Psoas muscle (tissue), 8 donors: Measurements from ENCODE around the gene YPEL3. TPM values are rescaled to one million over a fixed set of nuclear protein-coding genes. Genes with fewer than 3 reads are reported as not detected.
A peak's percentile ranks its signal among the peaks of the same experiment; 100 is the strongest.

ENCODE experiments used
- ATAC-seq, 4 donors: fragments of 200-7000 bp; cut with Tn5 transposase; one replicate each; pipeline ENCODE4 v1.9.1; 2020; ENCODE audit warnings: moderate library complexity in 3 of 4, mild to moderate bottlenecking in 2 of 4
- DNase-seq, 2 donors: peaks; one replicate each; pipeline ENCODE4 v3.0.0-alpha.2; 2020
- H3K27ac ChIP-seq: fragments of 200-600 bp; one replicate; pipeline ENCODE4 v1.8.0; 2022
- H3K27me3 ChIP-seq, 3 donors: fragments of 200-600 bp in 1 of 3; one replicate each; pipeline versions ENCODE4 v1.6.1 to v1.8.0; 2013 to 2022; ENCODE audit warnings: low read length in 2 of 3, mild to moderate bottlenecking in 2 of 3, moderate library complexity in 1 of 3; ENCODE audit not compliant: insufficient read depth in 3 of 3
- H3K36me3 ChIP-seq, 2 donors: fragments of 200-600 bp in 1 of 2; one replicate each; pipeline versions ENCODE4 v1.6.1 to v1.8.0; 2013 to 2022; ENCODE audit warnings: low read depth in 1 of 2, mild to moderate bottlenecking in 1 of 2, moderate library complexity in 1 of 2; ENCODE audit not compliant: insufficient read depth in 1 of 2
- H3K4me1 ChIP-seq: fragments of 200-600 bp; one replicate; pipeline ENCODE4 v1.8.0; 2022
- H3K4me3 ChIP-seq: fragments of 200-600 bp; one replicate; pipeline ENCODE4 v1.8.0; 2022; ENCODE audit warnings: mild to moderate bottlenecking
- H3K9me3 ChIP-seq: fragments of 200-600 bp; one replicate; pipeline ENCODE4 v1.8.0; 2022
- WGBS, 3 donors: extraction: QIAGEN DNeasy Blood & Tissue Kit; methylation state at CpG; one replicate each; pipeline versions ENCODE4 v1.1.6 to v1.1.7; 2013; 5-methylcytosine and 5-hydroxymethylcytosine counted together
- intact Hi-C, 2 donors: fragments of 100-400 bp; cut with DNase I; formaldehyde crosslinking; loops; one replicate each; pipeline versions ENCODE4 v1.11.0 to v1.14.2; 2022
- polyA plus RNA-seq, 3 donors: library from polyadenylated mRNA; stranded (reverse); fragments of 200-250 nt; gene quantifications; one replicate each; pipeline ENCODE4 v1.2.3, GENCODE V29; 2013
- total RNA-seq, 4 donors: library from RNA; stranded (reverse); fragmentation: NEBNext Ultra II Directional in 2 of 4; extraction: Animal tissue kit (Norgen Biotek cat#: 25700) in 2 of 4; gene quantifications; one replicate each; pipeline versions ENCODE4 v1.2.1 to v1.2.4, GENCODE V29; 2021 to 2023
- TF ChIP-seq, protein P1 (sequence below): fragments of 200-600 bp; IDR thresholded peaks from one replicate; pipeline ENCODE4 v1.8.0; 2022; ENCODE audit warnings: antibody characterized with exemption
- donor health status: healthy with polysubstance abuse.
- donor health status: DM: no; HTN: no; CAD: no; lungs with moderate emphysema.
- donor health status: Bipolar disorder and iron deficiency.
- donor health status: healthy.
- donor health status: DM: yes; HTN: yes; CAD: no.
- donor health status: DM: no; HTN: no; CAD: no.
- donor health status: DM: no; HTN: no; CAD: no.
- donor health status: DM: yes; HTN: yes; CAD: no.

The YPEL3 gene
- total and polyA plus RNA-seq, 7 donors = 24.8 to 156 (median 72.8) TPM

DNA sequence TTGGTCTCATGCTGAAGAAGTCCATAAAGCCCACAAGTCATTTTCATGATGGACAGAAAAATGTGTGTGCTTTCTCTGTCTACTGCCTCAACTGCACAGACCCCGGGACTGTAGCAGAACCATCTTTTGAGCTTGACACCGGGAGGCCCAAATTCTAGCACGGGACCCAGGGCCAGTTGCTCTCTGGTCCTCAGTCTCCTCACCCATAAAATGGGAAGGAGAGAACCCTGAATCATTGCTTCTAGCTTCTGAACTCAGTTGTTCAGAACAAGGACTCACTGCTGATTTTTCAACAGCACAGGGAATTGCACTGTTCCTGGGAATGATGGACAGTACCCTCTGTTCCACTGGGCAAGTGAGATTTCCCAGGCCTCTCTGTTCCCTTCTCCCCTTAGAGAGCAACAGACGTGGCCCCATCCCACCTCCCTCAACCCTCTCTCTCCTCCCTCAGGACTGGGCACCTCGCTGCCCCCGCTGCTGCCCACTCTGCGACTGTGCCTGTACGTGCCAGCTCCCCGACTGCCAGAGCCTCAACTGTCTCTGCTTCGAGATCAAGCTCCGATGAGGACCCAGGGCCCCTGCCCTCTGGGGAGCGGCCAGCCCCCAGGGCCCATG, 32.6 kb downstream of the YPEL3 start:
- Histone ChIP-seq H3K4me3 (peak overlapping the region; percentile 91), H3K27ac (peak overlapping the region; percentile 99), H3K27me3 (no peaks in the 10 kb centered on the region), H3K9me3 (no peaks in the 10 kb centered on the region), H3K36me3 (peaks cover 0 to 20% of the 10 kb centered on the region in 2 donors), H3K4me1 (peaks cover 48% of the 10 kb centered on the region)
- TF ChIP-seq, protein P1, sequence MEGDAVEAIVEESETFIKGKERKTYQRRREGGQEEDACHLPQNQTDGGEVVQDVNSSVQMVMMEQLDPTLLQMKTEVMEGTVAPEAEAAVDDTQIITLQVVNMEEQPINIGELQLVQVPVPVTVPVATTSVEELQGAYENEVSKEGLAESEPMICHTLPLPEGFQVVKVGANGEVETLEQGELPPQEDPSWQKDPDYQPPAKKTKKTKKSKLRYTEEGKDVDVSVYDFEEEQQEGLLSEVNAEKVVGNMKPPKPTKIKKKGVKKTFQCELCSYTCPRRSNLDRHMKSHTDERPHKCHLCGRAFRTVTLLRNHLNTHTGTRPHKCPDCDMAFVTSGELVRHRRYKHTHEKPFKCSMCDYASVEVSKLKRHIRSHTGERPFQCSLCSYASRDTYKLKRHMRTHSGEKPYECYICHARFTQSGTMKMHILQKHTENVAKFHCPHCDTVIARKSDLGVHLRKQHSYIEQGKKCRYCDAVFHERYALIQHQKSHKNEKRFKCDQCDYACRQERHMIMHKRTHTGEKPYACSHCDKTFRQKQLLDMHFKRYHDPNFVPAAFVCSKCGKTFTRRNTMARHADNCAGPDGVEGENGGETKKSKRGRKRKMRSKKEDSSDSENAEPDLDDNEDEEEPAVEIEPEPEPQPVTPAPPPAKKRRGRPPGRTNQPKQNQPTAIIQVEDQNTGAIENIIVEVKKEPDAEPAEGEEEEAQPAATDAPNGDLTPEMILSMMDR = no peak
- WGBS, 3 donors = 26 to 30% (median 28%) methylated on average over 12 of the region's 12 CpGs
- ATAC-seq (peak in 1 of 4 donors; percentile 0), DNase-seq (no peak)
- intact Hi-C loops = loop anchor here in 1 of 2 donors (10.0 kb wide), 1 partner anchor 61 kb away; the partner anchor contains the start of gene MAPK3

DNA sequence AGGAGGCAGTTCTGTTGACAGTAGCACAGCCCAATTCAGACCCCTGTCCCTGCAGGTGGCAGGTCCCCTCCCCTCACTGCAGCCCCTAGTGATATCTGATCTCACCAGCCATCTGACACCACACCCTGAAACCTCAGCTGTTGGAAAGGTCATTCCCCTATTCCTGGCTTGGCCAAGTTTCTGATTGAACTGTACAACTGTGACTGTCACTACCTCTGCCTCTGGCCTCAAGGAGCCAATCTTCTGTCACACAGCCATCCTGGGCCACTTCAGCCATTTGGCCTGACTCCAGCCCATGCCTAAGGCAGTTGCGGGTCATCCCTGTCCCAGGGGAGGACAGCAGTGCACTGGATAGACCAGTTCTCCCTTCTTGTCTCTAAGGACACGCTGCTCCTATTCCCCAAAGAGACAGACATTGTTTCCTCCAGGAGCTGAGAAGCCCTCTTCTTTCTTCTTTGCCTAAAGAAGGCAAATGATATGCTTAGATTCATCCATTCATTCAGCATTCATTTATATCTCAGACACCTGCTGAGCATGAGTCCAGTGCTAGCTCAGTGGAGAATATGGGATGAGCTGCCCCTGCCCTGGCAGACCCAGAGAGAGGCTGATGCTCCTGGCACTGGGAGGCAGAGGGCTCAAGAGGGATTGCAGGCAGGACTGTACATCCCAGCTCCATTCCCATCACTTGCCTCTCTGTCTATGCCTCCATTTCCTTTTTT, 35.0 kb downstream of the YPEL3 start:
- H3K4me3 ChIP-seq = peak overlapping the region; percentile 13
- TF ChIP-seq, protein P1 = no peak
- H3K27me3 ChIP-seq = no peaks in the 10 kb centered on the region
- no peaks in the 10 kb centered on the region for H3K9me3 ChIP-seq
- ATAC-seq (peak; percentile 33 to 60 (median 38)), DNase-seq (peak; percentile 73 to 91)
- H3K27ac ChIP-seq = peak overlapping the region; percentile 99
- 18 to 26% (median 26%) methylated on average over 2 of the region's 2 CpGs for WGBS, 3 donors
- intact Hi-C loops = loop anchor here in 1 of 2 donors (10.0 kb wide), 1 partner anchor 64 kb away; the partner anchor contains the start of gene MAPK3
- no peaks in the 10 kb centered on the region for H3K36me3 ChIP-seq
- H3K4me1 ChIP-seq = peaks cover 31% of the 10 kb centered on the region

DNA sequence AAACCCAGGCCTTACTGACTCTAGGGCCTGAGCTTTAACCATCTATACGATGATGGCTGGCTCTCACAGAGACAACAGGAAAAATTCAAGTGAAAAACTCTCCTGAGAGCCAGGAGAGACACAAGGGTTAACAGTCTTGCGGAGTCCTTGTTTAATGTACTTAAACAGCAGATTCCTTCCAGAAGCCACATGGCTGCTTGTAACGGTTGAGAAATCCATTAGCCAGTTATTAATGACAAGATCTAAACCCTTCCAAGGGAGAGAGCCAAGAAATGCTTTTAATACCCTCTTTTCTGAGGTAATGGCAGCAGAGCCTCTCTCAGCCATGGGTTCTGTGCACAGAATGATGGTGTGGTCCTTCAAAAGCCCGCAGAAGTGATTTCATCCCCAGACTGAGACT, 35.7 kb downstream of the YPEL3 start:
- TF ChIP-seq, protein P1 = no peak
- H3K4me1 ChIP-seq = peaks cover 31% of the 10 kb centered on the region
- H3K27ac ChIP-seq = peak overlapping the region; percentile 99
- H3K36me3 ChIP-seq = no peaks in the 10 kb centered on the region
- peak overlapping the region; percentile 13 for H3K4me3 ChIP-seq
- DNase-seq (no peak), ATAC-seq (no peak)
- H3K9me3 ChIP-seq = no peaks in the 10 kb centered on the region
- intact Hi-C loops = loop anchor here in 1 of 2 donors (10.0 kb wide), 1 partner anchor 64 kb away; the partner anchor contains the start of gene MAPK3
- H3K27me3 ChIP-seq = no peaks in the 10 kb centered on the region
- 22 to 35% (median 23%) methylated on average over 4 of the region's 4 CpGs for WGBS, 3 donors

DNA sequence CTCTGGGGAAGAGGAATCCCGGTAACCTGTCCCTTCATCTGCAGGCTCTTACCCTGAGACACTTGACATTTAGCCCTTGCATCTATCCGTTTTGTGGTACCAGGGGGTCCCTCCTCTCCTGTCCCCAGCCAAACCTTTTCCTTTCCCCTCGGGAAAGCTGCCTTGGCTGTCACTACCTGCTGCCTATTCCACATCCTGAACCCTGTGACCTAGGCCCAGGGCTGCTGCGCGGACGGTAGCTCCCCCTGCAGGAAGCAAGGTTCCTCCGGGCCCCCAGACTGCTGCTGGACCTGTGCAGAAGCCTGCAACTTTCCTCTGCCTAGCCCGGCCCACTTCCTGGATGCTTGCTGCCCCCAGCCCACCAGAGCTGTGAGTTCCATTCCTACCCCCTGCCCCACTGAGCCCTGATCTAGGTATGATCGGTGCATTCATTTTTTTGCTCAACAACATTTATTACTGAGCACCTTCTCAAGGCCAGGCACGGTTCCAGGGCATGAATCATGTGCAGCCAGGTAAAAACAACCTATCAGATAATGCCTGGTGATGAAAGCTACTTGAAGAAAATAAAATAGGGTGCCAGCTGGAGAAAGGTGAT, 41.0 kb downstream of the YPEL3 start:
- no peaks in the 10 kb centered on the region for H3K27me3 ChIP-seq
- H3K4me3 ChIP-seq = no peak overlapping the region
- intact Hi-C loops = no loop called here
- H3K4me1 ChIP-seq = peaks cover 9% of the 10 kb centered on the region
- H3K27ac ChIP-seq = no peak overlapping the region
- WGBS, 3 donors = 47 to 50% (median 50%) methylated on average over 10 of the region's 10 CpGs
- DNase-seq = no peak
- TF ChIP-seq, protein P1 = no peak
- no peaks in the 10 kb centered on the region for H3K9me3 ChIP-seq
- H3K36me3 ChIP-seq = no peaks in the 10 kb centered on the region
- ATAC-seq = no peak
